CD4-positive, alpha-beta T cell treated with Interleukin-12 subunit alpha and Interleukin-12 subunit beta, for 1 hour (primary cell): ENCODE measurements around the gene LILRB5.
"Not testable (repeated sequence)": the region's sequence is repeated elsewhere in the genome, so short reads cannot be mapped to it uniquely, and the experiment has no call there.

Experiments
- DNase-seq: peaks from one replicate; pipeline ENCODE4 v3.0.0-alpha.2; 2020

The LILRB5 gene

DNA sequence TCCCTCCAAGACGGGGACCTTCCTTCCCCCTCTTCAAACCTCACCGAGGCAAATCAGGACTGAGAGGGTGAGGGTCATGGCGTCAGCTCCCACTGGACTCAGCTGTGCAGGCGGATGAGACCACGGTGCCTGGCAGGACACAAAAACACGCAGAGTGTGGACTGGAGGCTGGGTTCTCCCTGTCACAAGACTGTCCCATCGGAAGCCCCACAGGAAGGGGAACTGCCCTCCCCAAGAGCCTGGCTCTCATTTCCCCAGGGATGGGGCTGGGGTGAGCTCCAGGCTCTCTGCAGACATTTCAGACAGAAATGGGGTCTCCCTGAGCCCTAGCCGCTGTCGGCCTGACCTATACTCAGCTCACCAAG, at the start of gene LILRB5:
Gene LILRB5, minus strand, starts transcription at position 158 of the 365 bp plus-strand sequence. Its CDS starts 80 bp downstream, at position 78.
- DNase-seq = no peak

GRCh38 chr19:54305141-54305540, 48.1 kb upstream of the LILRB5 start:
- no peak for DNase-seq

- DNase-seq = no peak
Measured at GRCh38 chr19:54302257-54302656, 45.2 kb upstream of the LILRB5 start.

DNA sequence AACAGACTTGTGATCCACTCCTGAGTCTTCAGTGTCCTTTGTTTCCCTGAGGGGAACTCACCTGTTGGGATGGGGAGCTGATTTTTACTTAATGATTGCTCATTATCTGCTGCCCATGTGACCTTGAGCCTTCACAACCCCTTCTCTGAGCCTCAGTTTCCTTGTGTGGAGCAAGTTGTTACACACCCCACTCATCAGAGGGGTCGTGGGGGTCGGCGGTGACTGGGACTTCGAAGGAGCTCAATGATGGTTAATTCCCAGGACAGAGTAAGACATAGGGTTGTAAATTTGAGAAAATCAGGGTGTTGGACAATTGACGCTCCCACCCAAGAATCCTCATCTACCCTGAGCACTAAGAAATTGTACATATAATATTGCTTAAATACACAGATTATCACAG, 42.4 kb upstream of the LILRB5 start:
- DNase-seq = no peak

- no peak for DNase-seq
Measured at GRCh38 chr19:54299126-54299498, 42.0 kb upstream of the LILRB5 start.

- DNase-seq = no peak
Measured at GRCh38 chr19:54298357-54299125, 41.5 kb upstream of the LILRB5 start.

GRCh38 chr19:54297759-54298305, 40.8 kb upstream of the LILRB5 start:
- no peak for DNase-seq

DNA sequence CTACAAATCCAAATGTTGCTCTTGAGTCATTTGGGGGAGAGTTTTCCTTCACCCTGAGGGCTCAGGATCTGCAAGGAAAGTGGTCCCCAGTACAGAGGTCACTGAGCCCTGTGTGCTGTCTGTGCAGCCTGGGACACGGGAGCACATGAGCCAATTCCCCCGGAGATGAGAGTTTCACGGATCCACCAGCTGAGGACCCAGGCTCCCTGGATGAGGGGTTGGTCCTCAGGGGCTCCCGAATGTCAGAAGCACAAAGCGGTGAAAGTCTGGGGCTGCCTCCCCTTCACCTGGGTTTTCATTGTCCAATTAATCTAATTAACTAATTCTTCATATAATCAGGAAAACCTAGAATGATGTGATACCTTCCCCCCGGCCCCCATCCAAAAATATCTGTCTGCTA, 37.5 kb upstream of the LILRB5 start:
- no peak for DNase-seq

- DNase-seq = not testable (repeated sequence)
Measured at GRCh38 chr19:54289160-54289559, 32.1 kb upstream of the LILRB5 start.

GRCh38 chr19:54287456-54287855, 30.4 kb upstream of the LILRB5 start:
- DNase-seq = no peak

DNA sequence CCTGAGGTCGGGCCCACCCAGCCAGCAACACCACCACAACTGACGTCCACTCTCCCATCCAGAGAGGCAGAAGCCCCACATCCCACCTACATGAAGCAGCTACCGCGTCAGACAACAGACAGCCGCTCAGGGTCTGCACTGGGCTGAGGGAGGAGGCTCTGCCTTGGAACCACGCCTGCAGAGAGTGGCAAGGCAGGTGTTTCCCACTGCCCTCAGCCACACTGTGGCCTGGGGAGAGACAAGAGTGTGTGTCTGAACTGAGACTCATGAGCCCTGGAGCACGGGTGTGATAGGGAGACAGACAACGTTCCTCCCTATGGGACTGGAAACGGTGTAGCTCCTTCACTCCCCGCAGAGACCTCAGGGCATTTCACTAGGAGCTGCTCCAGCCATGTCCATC, 29.2 kb upstream of the LILRB5 start:
- DNase-seq = not testable (repeated sequence)

DNA sequence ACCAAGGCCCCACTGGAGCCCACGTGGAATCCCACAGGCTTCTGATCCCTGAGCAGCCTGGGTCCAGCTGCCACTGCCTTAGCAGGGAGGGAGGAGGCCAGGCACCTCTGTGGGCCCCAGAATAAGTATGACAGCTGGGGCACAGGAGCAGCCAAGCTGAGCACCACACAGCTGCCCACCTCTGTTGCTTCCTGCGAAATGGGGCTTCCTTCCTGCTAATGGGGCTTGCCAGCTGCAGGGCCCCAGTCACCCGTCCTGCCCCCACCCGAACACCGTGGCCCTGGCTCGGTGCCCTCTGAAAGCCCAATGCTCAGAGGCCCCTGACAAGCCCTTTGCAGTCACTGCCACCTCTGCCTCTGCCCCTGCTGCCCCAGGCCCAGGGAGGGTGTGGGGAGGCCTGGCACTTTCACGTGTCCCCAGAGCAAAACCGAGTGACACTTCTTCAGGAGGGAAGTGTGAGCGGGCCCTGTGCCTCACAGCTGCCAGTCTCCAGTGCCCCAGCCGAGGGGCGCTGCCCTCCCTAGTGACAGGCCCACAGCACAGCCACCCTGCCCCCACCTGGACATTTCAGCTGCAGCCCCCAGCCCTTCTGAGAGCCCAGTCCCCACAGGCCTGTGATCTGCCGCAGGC, 28.5 kb upstream of the LILRB5 start:
- not testable (repeated sequence) for DNase-seq

DNA sequence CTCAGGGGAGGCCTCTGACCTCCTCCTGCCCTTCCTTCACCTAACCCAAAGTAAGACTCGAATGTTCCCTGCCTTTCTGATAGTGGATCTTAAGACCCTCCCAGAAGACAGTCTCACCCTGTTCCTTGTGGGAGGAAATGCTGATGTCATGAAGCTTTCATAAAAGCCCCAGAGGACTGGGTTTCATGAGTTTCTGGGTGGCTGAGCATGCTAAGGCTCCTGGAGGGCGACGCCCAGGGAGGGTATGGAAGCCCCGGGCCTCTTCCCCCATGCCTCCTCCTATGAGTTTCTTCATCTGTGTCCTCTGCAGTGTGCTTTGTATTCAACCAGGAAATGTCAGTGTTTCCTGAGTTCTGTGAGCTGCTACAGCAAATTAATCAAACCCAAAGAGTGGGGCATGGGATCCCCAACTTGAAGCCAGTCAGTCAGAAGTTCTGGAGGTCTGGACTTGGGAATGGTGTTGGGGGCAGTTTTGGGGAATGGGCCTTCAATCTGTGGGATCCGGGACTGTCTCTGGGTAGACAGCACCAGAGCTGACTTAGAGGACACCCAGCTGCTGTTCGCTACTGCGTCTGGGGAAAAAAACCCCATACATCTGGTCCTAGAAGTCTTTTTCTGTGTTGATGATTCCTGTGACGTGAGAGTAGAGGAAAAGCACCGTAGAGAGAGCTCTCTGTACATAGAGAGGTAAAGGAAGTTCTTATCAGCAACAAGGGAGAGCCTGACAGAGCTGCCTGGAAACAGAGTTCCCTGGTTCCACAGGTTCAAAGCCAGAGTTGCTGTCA, 25.8 kb upstream of the LILRB5 start:
- DNase-seq = no peak

- not testable (repeated sequence) for DNase-seq
Measured at GRCh38 chr19:54281729-54282075, 24.6 kb upstream of the LILRB5 start.

GRCh38 chr19:54281007-54281728, 24.1 kb upstream of the LILRB5 start, which contains the start of gene LILRB2:
TSS of gene LILRB2 (minus strand) at chr19:54281110. CDS start at chr19:54280496, 614 bp downstream.
- DNase-seq = no peak

DNA sequence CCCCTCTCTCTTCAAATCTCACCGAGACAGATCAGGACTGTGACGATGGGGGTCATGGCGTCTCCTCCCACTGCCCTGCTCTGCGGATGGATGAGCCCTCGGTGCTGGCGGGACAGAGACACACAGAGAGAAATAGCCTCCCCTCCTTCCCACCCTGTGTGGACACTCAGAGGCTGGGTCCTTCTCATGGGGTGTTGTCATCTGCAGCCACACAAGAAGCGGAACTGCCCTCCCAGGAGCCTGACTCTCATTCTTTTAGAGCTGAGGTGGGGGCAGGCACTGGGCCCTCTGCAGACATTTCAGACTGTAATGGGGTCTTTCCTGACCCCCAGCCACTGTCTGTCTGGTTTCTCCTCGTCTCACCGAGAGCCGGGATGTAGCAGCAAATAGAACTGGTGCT, 23.4 kb upstream of the LILRB5 start:
- DNase-seq = not testable (repeated sequence)

- not testable (repeated sequence) for DNase-seq
Measured at GRCh38 chr19:54280025-54280424, 23.0 kb upstream of the LILRB5 start.

GRCh38 chr19:54279406-54279962, 22.4 kb upstream of the LILRB5 start:
- DNase-seq = no peak

GRCh38 chr19:54278571-54279195, 21.6 kb upstream of the LILRB5 start:
- not testable (repeated sequence) for DNase-seq

DNA sequence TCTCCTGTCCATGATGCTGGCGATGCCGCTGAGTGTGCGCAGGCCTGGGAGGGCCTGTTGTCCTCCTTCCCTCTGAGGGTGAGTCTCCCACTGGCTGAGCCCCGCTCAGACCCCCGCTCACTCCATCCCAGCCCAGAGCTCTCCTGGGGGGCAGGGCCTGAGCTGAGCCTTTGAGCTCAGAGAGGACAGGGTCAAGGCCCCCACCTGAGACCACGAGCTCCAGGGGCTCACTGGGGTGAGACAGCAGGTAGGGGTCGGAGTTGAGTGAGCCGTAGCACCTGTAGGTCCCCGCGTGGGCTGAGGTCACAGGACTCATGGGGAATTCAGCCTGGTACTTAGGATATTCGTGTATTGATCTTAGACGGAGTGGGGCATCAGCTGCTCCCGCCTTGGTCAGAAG, 21.0 kb upstream of the LILRB5 start:
- DNase-seq = not testable (repeated sequence)

GRCh38 chr19:54277111-54277615, 20.1 kb upstream of the LILRB5 start:
- DNase-seq = not testable (repeated sequence)

DNA sequence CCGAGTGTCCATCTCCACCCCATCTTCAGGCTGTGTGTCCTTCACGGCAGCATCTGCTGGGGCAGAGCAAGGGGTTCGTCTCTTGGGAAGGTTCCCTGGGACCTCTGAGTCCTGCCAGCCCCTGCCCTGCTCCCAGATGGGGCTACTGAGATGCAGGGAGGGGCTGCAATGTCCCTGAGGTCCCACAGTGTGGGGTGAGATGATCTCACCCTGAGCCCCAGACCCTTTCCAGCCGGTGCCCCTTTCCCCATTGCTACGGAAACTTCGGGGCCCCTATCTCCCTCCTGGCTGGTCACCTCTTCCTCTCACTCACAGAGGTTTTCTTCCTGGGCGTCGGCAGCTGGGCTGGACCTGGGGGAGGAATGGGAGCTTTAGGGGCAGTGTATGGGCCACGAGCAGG, 18.9 kb upstream of the LILRB5 start:
- DNase-seq = no peak
